ENCODE data around the gene SSH3. TPM values are rescaled to one million over a fixed set of nuclear protein-coding genes. Genes with fewer than 3 reads are reported as not detected.
A peak's percentile ranks its signal among the peaks of the same experiment; 100 is the strongest.

SSH3 gene
- total and polyA plus RNA-seq, 2 of the 8 experiments (the other 6 are each of a cell fraction or from before 2014, with no cell fraction given) = 16.9 to 19.8 TPM

GRCh38 chr11:67351275-67352005, 48.1 kb downstream of the SSH3 start:
- POLR2A ChIA-PET (ENCODE audit: partially characterized antibody) = interaction anchor here (0.5 to 2.5 kb wide), 14 partner anchors 19 to 965 kb away, joined by 3 to 8 read pairs (median 3); partner anchors contain the start of gene RAD9A
- TF ChIP-seq SP4 (IDR thresholded peaks at IDR 0.05; ENCODE audit: low read length) (no peak), POU5F1 (IDR thresholded peaks at IDR 0.05; ENCODE audit: low read depth, low read length) (no peak), TAF7 (optimal IDR thresholded peaks at IDR 0.05; ENCODE audit: borderline replicate concordance, low read depth, low read length) (no peak)

More at GRCh38 chr11:67351275-67352005, 48.1 kb downstream of the SSH3 start:
- FAIRE-seq (no peak), DNase-seq (ENCODE audit: low read depth in 1 of 2, low spot score in 2 of 2) (peak in 1 of 2 experiments; percentile 76)
- Histone ChIP-seq H3K27ac (ENCODE audit: low read depth, low read length) (no peak overlapping the region), H3K4ac (replicated peaks; ENCODE audit: insufficient read length, low read depth, low read length) (no peak overlapping the region), H4K20me1 (replicated peaks in 1 of 2; ENCODE audit: control insufficient read depth in 1 of 2, insufficient read depth in 2 of 2, low read length in 2 of 2) (peaks cover 0 to 3% of the 10 kb centered on the region in 2 experiments), H3K23me2 (ENCODE audit: low read depth, low read length) (peaks cover 8% of the 10 kb centered on the region; the same call in 1 of the 2 replicates), H3K79me2 (ENCODE audit: control insufficient read depth in 1 of 2, insufficient read depth in 2 of 2, low read length in 2 of 2) (no peaks in the 10 kb centered on the region), H4K5ac (ENCODE audit: insufficient read length, low read depth, low read length) (no peak overlapping the region), H2BK12ac (ENCODE audit: low read depth, low read length) (peak overlapping the region; percentile 21; the same call in 1 of the 2 replicates), H3K4me2 (ENCODE audit: insufficient read depth in 1 of 2, low read depth in 2 of 2, low read length in 2 of 2) (0 out of 4 replicates have a peak overlapping the region, but pooled peaks of 1 of the 2 experiments have one; percentile 21), H3K27me3 (replicated peaks in 1 of 4; ENCODE audit: control insufficient read depth in 3 of 4, extremely low read depth in 1 of 4, insufficient read depth in 3 of 4, low read length in 3 of 4) (no peaks in the 10 kb centered on the region), H3K18ac (ENCODE audit: extremely low read depth, low read length) (no peak overlapping the region), H4K91ac (replicated peaks; ENCODE audit: insufficient read length, low read length) (no peak overlapping the region), H2AK5ac (ENCODE audit: low read depth, low read length) (no peak overlapping the region), H2BK5ac (ENCODE audit: low read depth, low read length) (no peak overlapping the region), H2BK120ac (replicated peaks; ENCODE audit: low read depth, low read length) (no peak overlapping the region), H3K36me3 (ENCODE audit: control insufficient read depth in 2 of 4, insufficient read depth in 4 of 4, low read length in 3 of 4) (no peaks in the 10 kb centered on the region), H2AFZ (ENCODE audit: low read length) (no peak overlapping the region), H3K23ac (ENCODE audit: insufficient read length) (no peak overlapping the region), H3K4me1 (replicated peaks in 1 of 4; ENCODE audit: control insufficient read depth in 3 of 4, insufficient read depth in 4 of 4, low read length in 3 of 4) (peaks cover 0 to 18% (median 13%) of the 10 kb centered on the region in 4 experiments; a peak in 6 of 7 replicates), H2BK15ac (ENCODE audit: low read length) (no peak overlapping the region), H3K9me3 (ENCODE audit: insufficient read depth in 2 of 2, low read depth in 1 of 2, low read length in 1 of 2) (no peaks in the 10 kb centered on the region), H3K56ac (replicated peaks; ENCODE audit: insufficient read length, low read depth, low read length) (no peak overlapping the region), H3K9ac (replicated peaks in 1 of 4; ENCODE audit: extremely low read depth in 1 of 4, low read depth in 3 of 4, low read length in 3 of 4) (no peak overlapping the region), H2BK20ac (ENCODE audit: low read length) (0 out of 2 replicates have a peak overlapping the region, but pooled peaks have one; percentile 3), H3K79me1 (ENCODE audit: low read depth, low read length) (peaks cover 2% of the 10 kb centered on the region; the same call in 1 of the 2 replicates), H4K8ac (ENCODE audit: extremely low read depth, insufficient read depth, low read length) (no peak overlapping the region; the same call in 1 of the 2 replicates), H3K14ac (ENCODE audit: insufficient read length) (no peak overlapping the region), H3K4me3 (ENCODE audit: extremely low read depth in 1 of 4, insufficient read depth in 2 of 4, low read depth in 3 of 4, low read length in 4 of 4) (no peak overlapping the region)
- CTCF ChIA-PET (ENCODE audit: partially characterized antibody) = interaction anchor here (0.9 to 20.0 kb wide), 27 partner anchors 9 to 355 kb away, joined by 3 to 1305 read pairs (median 5); partner anchors contain the start of genes CLCF1, PPP1CA, RAD9A and SSH3
- WGBS, 2 experiments (ENCODE audit: extremely low coverage in 1 of 2, insufficient coverage in 1 of 2, insufficient read length in 1 of 2, insufficient replicate concordance in 2 of 2, low coverage in 1 of 2, low lambda C conversion rate in 2 of 2, missing lambda C conversion rate in 1 of 2) = 61% methylated on average over 11 of the region's 11 CpGs; no CpG with 5 or more reads in 1 of the 2 experiments
